Spleen (tissue), 7 donors: ENCODE measurements around the gene IGSF21.

ENCODE experiments used
- CTCF ChIP-seq, 11 experiments: fragments of 200-600 bp in 7 of 11; fragments of 450-650 bp in 4 of 11; sonication (generic) in 4 of 11; IDR thresholded peaks in 8 of 11; conservative IDR thresholded peaks in 3 of 11; 1 replicate in 7 of 11; 2 replicates in 4 of 11; pipeline versions ENCODE4 v1.4.0 to v1.8.0; 2016 to 2021; ENCODE audit warnings: antibody characterized with exemption in 11 of 11, inconsistent platforms in 4 of 11, mild to moderate bottlenecking in 1 of 11
- POLR2A ChIP-seq, 3 donors: fragments of 450-650 bp; IDR thresholded peaks; one replicate each; pipeline ENCODE4 v1.5.1; 2017; ENCODE audit warnings: antibody characterized with exemption in 3 of 3, mild to moderate bottlenecking in 1 of 3
- donor health status: DM: no; HTN: no; CAD: no; lungs with moderate emphysema.
- donor health status: DM: no; HTN: no; CAD: no.
- donor health status: DM: no; HTN: no; CAD: no.

- TF ChIP-seq CTCF (IDR thresholded peaks at IDR 0.05 in 8 of 11, conservative IDR thresholded peaks at IDR 0.05 in 3 of 11) (no peak), POLR2A (IDR thresholded peaks at IDR 0.05) (no peak)
These were observed 14.0 kb upstream of the IGSF21 start for GRCh38 chr1:18093646-18094045.
